Stimulated activated CD8-positive, alpha-beta memory T cell treated with anti-CD3 and anti-CD28 coated beads, Interleukin-7, amount 100 ng/mL, for 48 hours (primary cell): ENCODE results near the gene SBF2.
"Not testable (repeated sequence)": the region's sequence is repeated elsewhere in the genome, so short reads cannot be mapped to it uniquely, and the experiment has no call there.

Experiments used
- DNase-seq, 2 donors: peaks; one replicate each; pipeline ENCODE4 v3.0.0-alpha.2; 2020; ENCODE audit warnings: low read depth in 1 of 2; ENCODE audit errors: extremely low read depth in 1 of 2

SBF2 gene

GRCh38 chr11:10268746-10269488, 25.1 kb downstream of the SBF2 start:
- DNase-seq = no peak

- no peak for DNase-seq
Measured at GRCh38 chr11:10267821-10268220, 26.2 kb downstream of the SBF2 start.

- no peak for DNase-seq
Measured at GRCh38 chr11:10265936-10266335, 28.1 kb downstream of the SBF2 start.

GRCh38 chr11:10264716-10265115, 29.3 kb downstream of the SBF2 start:
- not testable (repeated sequence) for DNase-seq

- DNase-seq = no peak
Measured at GRCh38 chr11:10263929-10264328, 30.1 kb downstream of the SBF2 start.

GRCh38 chr11:10261821-10262220, 32.2 kb downstream of the SBF2 start:
- DNase-seq = no peak

GRCh38 chr11:10257478-10257877, 36.5 kb downstream of the SBF2 start:
- no peak for DNase-seq

- no peak for DNase-seq
Measured at GRCh38 chr11:10255388-10256125, 38.5 kb downstream of the SBF2 start.

- DNase-seq = not testable (repeated sequence)
Measured at GRCh38 chr11:10249448-10250131, 44.4 kb downstream of the SBF2 start.

GRCh38 chr11:10247011-10247410, 47.0 kb downstream of the SBF2 start:
- DNase-seq = no peak

- DNase-seq = no peak
Measured at GRCh38 chr11:10243896-10244575, 50.0 kb downstream of the SBF2 start.

- DNase-seq = no peak
Measured at GRCh38 chr11:10236840-10237239, 57.2 kb downstream of the SBF2 start.

GRCh38 chr11:10233581-10233980, 60.4 kb downstream of the SBF2 start:
- DNase-seq = no peak

GRCh38 chr11:10232756-10233155, 61.3 kb downstream of the SBF2 start:
- DNase-seq = no peak

- DNase-seq = not testable (repeated sequence)
Measured at GRCh38 chr11:10231803-10232202, 62.2 kb downstream of the SBF2 start.

- DNase-seq = no peak
Measured at GRCh38 chr11:10225553-10225952, 68.5 kb downstream of the SBF2 start.

GRCh38 chr11:10222399-10222798, 71.6 kb downstream of the SBF2 start:
- no peak for DNase-seq

- no peak for DNase-seq
Measured at GRCh38 chr11:10221342-10221741, 72.7 kb downstream of the SBF2 start.

GRCh38 chr11:10211470-10211869, 82.5 kb downstream of the SBF2 start:
- DNase-seq = no peak

GRCh38 chr11:10209326-10209725, 84.7 kb downstream of the SBF2 start:
- no peak for DNase-seq

GRCh38 chr11:10208131-10208575, 85.9 kb downstream of the SBF2 start:
- DNase-seq = no peak
